HEK293T (cell line): ENCODE data around the gene C1orf56.

Experiments
- FOXM1 ChIP-seq: fragments of 450-650 bp; IDR thresholded peaks from 2 replicates; pipeline ENCODE4 v1.6.1; 2017; ENCODE audit warnings: mild to moderate bottlenecking, borderline replicate concordance
- L3MBTL2 ChIP-seq: fragments of 450-650 bp; conservative IDR thresholded peaks from 2 replicates; pipeline ENCODE4 v1.6.1; 2016; ENCODE audit warnings: mild to moderate bottlenecking
- PKNOX1 ChIP-seq: fragments of 450-650 bp; IDR thresholded peaks from 2 replicates; pipeline ENCODE4 v1.6.1; 2016
- SP1 ChIP-seq: fragments of 450-650 bp; IDR thresholded peaks from 2 replicates; pipeline ENCODE4 v1.6.1; 2017

- TF ChIP-seq FOXM1 (no peak), L3MBTL2 (no peak), SP1 (no peak), PKNOX1 (no peak)
These were observed 17.6 kb downstream of the C1orf56 start for GRCh38 chr1:151065089-151065645.
